Muscle of back (tissue), 11 donors: Measurements from ENCODE around the gene ITPRID2. TPM values are rescaled to one million over a fixed set of nuclear protein-coding genes. Genes with fewer than 3 reads are reported as not detected.
"Not testable (repeated sequence)": the region's sequence is repeated elsewhere in the genome, so short reads cannot be mapped to it uniquely, and the experiment has no call there.

Source experiments
- DNase-seq, 3 donors: peaks; one replicate each; pipeline versions ENCODE4 v3.0.0 to v3.0.0-alpha.2; 2013
- polyA plus RNA-seq, 10 donors: library from polyadenylated mRNA; unstranded; fragments of 120-200 nt; gene quantifications; one replicate each; pipeline ENCODE4 v1.2.1, GENCODE V29; 2013; ENCODE audit not compliant: insufficient read length in 10 of 10

ITPRID2 gene
- polyA plus RNA-seq, 10 donors = 41.9 to 86.0 (median 64.9) TPM

DNA sequence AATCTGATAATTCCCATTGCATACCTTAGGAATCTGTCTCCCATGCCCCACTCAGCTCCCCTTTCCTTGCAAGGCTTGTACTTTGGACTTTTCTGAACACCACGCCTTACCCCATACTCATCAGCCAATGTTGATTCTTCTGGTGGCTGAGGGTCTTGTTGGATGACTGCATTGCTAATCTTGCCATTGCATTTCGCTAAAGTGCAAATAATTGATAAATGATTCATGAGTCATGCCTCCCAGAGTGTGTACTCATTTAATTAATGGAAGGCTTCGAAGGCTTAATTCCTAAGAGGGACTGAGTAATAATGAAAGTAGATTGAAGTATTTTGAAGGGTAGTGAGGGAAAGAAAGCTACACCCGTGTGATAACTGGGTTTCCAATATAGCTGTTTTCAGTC lies 66.1 kb downstream of the ITPRID2 start:
- DNase-seq = no peak

DNA sequence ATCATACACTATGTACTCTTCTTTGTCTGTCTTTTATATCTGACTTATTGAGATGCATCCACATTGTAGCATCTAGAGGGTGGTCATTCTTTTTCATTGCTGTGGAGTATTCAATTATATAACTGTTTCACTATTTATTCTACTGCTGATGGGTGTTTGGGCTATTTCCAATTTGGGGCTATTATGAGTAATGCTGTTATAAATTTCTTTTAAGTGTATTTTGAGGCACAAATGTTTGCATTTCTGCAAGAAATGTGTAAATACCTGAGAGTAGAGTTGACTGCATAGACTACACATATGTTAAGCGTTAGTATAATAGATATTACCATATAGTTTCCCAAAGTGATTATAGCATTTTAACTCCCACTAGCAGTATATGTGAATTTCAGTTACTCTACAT lies 67.2 kb downstream of the ITPRID2 start:
- no peak for DNase-seq

- DNase-seq = no peak
Observed at GRCh38 chr2:181959508-181959907, 68.0 kb downstream of the ITPRID2 start.

GRCh38 chr2:181961167-181961566 lies 69.6 kb downstream of the ITPRID2 start:
- DNase-seq = not testable (repeated sequence)

GRCh38 chr2:181962142-181962541 lies 70.6 kb downstream of the ITPRID2 start:
- DNase-seq = no peak

GRCh38 chr2:181970160-181970794 lies 78.7 kb downstream of the ITPRID2 start:
- DNase-seq = no peak

- no peak for DNase-seq
Observed at GRCh38 chr2:181971032-181971431, 79.5 kb downstream of the ITPRID2 start.

- no peak for DNase-seq
Observed at GRCh38 chr2:181972431-181973170, 81.1 kb downstream of the ITPRID2 start.

DNA sequence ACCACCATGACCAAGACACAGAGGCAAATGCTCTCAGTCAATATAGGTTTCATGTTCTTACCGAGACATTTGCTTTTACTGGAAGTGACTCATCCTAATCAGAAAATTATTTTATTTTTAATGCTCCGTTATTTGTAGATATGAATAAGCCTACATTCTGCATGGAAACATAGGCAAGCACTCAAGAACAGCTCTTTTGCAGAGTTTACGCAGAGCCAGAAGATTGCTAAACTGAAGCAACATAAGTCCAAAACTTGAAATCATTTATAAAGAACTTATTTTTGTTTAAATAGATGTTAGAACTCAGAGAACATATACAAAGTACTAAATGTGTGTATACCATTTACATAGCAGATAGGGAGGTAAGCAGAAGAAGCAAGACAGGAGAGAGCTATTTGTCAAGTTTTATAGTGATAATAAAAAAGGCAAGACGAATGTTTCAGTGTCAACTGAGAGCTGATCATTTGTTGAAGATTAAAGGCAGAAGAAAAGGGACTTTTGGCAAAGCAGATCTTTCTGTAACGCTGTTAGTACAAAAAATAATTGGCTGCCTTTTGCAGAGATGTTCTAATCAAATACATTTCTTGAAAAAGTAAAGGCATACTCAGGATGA lies 81.7 kb downstream of the ITPRID2 start:
- DNase-seq = no peak

DNA sequence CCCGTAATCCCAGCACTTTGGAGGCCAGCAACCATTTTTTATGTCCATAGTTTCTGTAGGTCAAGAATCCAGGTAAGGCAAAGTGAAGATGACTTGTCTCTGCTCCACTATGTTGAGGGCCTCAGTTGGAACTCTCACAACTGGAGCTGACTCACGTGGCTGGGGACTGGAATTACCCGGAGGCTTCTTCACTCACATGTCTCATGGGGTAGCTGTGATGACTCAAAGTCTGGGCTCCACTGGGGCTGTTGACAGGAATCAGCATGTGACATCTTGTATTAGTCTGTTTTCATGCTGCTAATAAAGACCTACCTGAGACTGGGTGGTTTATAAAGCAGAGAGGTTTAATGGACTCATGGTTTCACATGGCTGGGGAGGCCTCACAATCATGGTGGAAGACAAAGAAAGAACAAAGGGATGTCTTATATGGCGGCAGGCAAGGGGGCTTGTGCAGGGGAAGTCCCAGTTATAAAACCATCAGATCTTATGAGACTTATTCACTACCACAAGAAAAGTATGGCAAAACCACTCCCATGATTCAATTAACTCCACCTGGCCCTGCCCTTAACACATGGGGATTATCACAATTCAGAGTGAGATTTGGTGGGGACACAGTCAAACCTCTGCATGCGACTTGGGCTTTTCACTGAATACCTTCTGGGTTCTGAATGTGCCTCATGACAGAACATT lies 86.3 kb downstream of the ITPRID2 start:
- no peak for DNase-seq

DNA sequence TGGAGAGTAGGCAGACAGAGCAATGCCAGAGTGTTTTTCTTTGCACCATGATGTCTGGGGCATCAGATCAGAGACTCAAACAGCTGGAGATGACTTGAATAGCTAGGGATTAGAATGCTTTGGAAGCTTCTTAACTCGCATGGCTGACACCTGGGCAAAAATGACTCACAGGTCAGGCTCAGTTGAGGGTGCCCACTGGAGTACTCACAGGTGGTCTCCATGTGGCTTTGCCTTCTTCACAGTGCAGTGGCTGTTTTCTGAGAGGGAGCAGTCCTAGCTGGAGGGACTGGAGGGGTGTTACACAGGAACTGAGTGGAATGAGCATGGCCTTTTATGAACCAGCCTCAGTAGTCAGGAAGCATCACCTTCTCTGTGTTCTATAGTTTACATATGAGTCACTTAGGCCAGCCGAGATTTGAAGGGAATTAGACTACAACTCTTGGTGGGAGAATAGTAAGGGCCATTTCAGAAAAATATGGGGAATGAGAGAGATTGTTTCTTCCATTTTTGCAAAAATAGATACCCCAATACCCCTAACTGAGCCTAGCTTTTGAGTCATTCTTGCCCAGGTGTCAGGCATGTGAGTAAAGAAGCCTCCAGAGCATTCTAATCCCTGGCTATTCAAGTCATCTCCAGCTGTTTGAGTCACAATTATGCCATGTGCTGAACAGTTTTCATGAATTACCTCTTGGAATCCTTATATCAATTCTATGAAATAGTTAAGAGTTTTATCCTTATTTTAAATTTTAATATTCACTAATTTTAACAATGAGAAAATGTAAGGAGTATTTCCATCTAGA lies 87.0 kb downstream of the ITPRID2 start:
- DNase-seq = no peak

Other genes starting within 250 kb of the ITPRID2 start
- gene CERKL, start 234.6 kb upstream of the ITPRID2 start, polyA plus RNA-seq = 10 to 100 TPM in 2 of 10 donors, 1 to 10 TPM in 8; 5.7 to 11.2 (median 8.3) TPM
- not detected for gene NEUROD1, start 211.2 kb upstream of the ITPRID2 start, polyA plus RNA-seq
- gene PPP1R1C, start 94.1 kb downstream of the ITPRID2 start, polyA plus RNA-seq = 1 to 10 TPM in 3 of 10 donors, under 1 TPM in 7; 0.64 to 1.4 (median 0.88) TPM